ENCODE results near the gene RNF115. TPM values are rescaled to one million over a fixed set of nuclear protein-coding genes. Genes with fewer than 3 reads are reported as not detected.

Gene RNF115
- total and polyA plus RNA-seq, 2 donors (not counting 3 experiments of a cell fraction or from before 2014, with no cell fraction given), result 7.6 to 17.3 TPM

- Histone ChIP-seq H3K9me3 (replicated peaks; ENCODE audit: control insufficient read depth, insufficient read depth, low read length) (no peaks in the 10 kb centered on the region), H3K4me2 (ENCODE audit: insufficient read depth, low read length) (no peak overlapping the region), H3K36me3 (ENCODE audit: control insufficient read depth in 2 of 2, extremely low read depth in 1 of 2, insufficient read depth in 2 of 2, low read length in 2 of 2) (no peaks in the 10 kb centered on the region), H3K9ac (replicated peaks; ENCODE audit: extremely low read depth, insufficient read depth, low read length) (no peak overlapping the region), H4K20me1 (replicated peaks; ENCODE audit: control insufficient read depth, extremely low read depth, insufficient read depth, low read length) (no peaks in the 10 kb centered on the region), H3K4me1 (ENCODE audit: control insufficient read depth, extremely low read depth, insufficient read depth, low read length) (peaks cover 8% of the 10 kb centered on the region), H3K27me3 (ENCODE audit: control insufficient read depth in 2 of 2, insufficient read depth in 2 of 2, low read length in 2 of 2) (no peaks in the 10 kb centered on the region), H3K79me2 (ENCODE audit: control insufficient read depth, insufficient read depth, low read length) (no peaks in the 10 kb centered on the region), H2AFZ (ENCODE audit: low read depth, low read length) (no peak overlapping the region), H3K9me1 (replicated peaks; ENCODE audit: control insufficient read depth, extremely low read depth, insufficient read depth, low read length) (no peaks in the 10 kb centered on the region), H3K27ac (ENCODE audit: insufficient read depth, low read depth, low read length) (no peak overlapping the region), H3K4me3 (replicated peaks in 1 of 3; ENCODE audit: insufficient read depth in 1 of 3, low read depth in 1 of 3, low read length in 3 of 3) (no peak overlapping the region)
- FAIRE-seq, result no peak
- dilution Hi-C loops (cut with MboI; ENCODE audit: extremely low pct_ligation_motif_present, low sequenced_read_pairs) (no loop called here), intact Hi-C loops (cut with micrococcal nuclease) (no loop called here)
- TF ChIP-seq MYC (IDR thresholded peaks at IDR 0.05; ENCODE audit: low read depth, low read length) (no peak), EZH2 (IDR thresholded peaks at IDR 0.05; ENCODE audit: borderline replicate concordance, low read depth, low read length, severe bottlenecking) (no peak), GATA2 (IDR thresholded peaks at IDR 0.05; ENCODE audit: insufficient read depth, insufficient read length, low read depth, low read length) (no peak), POLR2A (IDR thresholded peaks at IDR 0.05; ENCODE audit: low read depth, low read length) (no peak), JUN (IDR thresholded peaks at IDR 0.05; ENCODE audit: borderline replicate concordance, insufficient read depth, insufficient read length, low read depth) (no peak), POLR2AphosphoS5 (IDR thresholded peaks at IDR 0.05; ENCODE audit: insufficient read depth, low read depth, low read length) (no peak)
- TF ChIP-seq, protein P1, sequence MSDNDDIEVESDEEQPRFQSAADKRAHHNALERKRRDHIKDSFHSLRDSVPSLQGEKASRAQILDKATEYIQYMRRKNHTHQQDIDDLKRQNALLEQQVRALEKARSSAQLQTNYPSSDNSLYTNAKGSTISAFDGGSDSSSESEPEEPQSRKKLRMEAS (IDR thresholded peaks at IDR 0.05; ENCODE audit: insufficient read depth, insufficient read length), result no peak
- TF ChIP-seq, protein P2, sequence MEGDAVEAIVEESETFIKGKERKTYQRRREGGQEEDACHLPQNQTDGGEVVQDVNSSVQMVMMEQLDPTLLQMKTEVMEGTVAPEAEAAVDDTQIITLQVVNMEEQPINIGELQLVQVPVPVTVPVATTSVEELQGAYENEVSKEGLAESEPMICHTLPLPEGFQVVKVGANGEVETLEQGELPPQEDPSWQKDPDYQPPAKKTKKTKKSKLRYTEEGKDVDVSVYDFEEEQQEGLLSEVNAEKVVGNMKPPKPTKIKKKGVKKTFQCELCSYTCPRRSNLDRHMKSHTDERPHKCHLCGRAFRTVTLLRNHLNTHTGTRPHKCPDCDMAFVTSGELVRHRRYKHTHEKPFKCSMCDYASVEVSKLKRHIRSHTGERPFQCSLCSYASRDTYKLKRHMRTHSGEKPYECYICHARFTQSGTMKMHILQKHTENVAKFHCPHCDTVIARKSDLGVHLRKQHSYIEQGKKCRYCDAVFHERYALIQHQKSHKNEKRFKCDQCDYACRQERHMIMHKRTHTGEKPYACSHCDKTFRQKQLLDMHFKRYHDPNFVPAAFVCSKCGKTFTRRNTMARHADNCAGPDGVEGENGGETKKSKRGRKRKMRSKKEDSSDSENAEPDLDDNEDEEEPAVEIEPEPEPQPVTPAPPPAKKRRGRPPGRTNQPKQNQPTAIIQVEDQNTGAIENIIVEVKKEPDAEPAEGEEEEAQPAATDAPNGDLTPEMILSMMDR (IDR thresholded peaks at IDR 0.05; ENCODE audit: extremely low read depth in 1 of 2, insufficient read depth in 1 of 2, low read depth in 1 of 2, low read length in 2 of 2), result no peak
- BruUV-seq (replicated peaks), result no TSS peak
- no peak for DNase-seq (ENCODE audit: low read depth, low spot score)
- CTCF ChIA-PET, result no interaction called here
- POLR2A ChIA-PET, result no interaction called here
These were observed 87.7 kb downstream of the RNF115 start for GRCh38 chr1:145736191-145736590.
